ENCODE data around the gene KRT72. TPM values are rescaled to one million over a fixed set of nuclear protein-coding genes. Genes with fewer than 3 reads are reported as not detected.
"Not testable (repeated sequence)": the region's sequence is repeated elsewhere in the genome, so short reads cannot be mapped to it uniquely, and the experiment has no call there.

Gene KRT72
- total RNA-seq, 1 donor from 2014 or later = not detected

- H3K27me3 ChIP-seq = no peaks in the 10 kb centered on the region
- TF ChIP-seq POLR2A (IDR thresholded peaks at IDR 0.05) (no peak), CTCF (IDR thresholded peaks at IDR 0.05) (no peak), POLR2AphosphoS5 (IDR thresholded peaks at IDR 0.05; ENCODE audit: insufficient read depth in 1 of 2, low read depth in 1 of 2) (no peak)
- intact Hi-C loops (cut with DNase I) = no loop called here
Measured at GRCh38 chr12:52602552-52602951, 1.3 kb upstream of the KRT72 start.

DNA sequence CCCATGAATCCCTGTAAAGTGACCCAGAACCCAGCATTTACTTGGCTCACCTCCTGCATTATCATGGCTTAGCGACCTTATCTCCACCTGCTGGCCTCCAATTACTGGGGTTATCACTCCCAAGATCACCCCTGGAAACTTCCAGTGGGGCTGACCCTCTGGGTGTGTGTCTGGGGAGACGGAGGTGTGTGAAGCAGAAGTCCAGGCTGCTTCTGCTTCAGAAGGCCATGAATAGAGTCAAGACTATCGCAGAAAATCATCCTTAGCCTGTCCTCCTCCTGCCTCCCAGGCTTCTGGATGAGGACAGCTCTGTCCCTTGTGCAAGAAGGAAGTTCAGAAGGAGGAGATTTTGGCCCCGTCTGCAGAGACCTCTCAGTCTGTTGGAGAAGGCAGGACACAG is 408 bp upstream of the KRT72 start:
- no peak overlapping the region for H3K4me3 ChIP-seq
- H3K27ac ChIP-seq = no peak overlapping the region
- no peaks in the 10 kb centered on the region for H3K27me3 ChIP-seq
- no peaks in the 10 kb centered on the region for H3K4me1 ChIP-seq
- intact Hi-C loops (cut with DNase I) = no loop called here
- DNase-seq (ENCODE audit: extremely low spot score in 2 of 2) = peak in 1 of 2 donors; percentile 64
- no peaks in the 10 kb centered on the region for H3K36me3 ChIP-seq
- no peak for TF ChIP-seq POLR2AphosphoS5 (IDR thresholded peaks at IDR 0.05; ENCODE audit: insufficient read depth in 1 of 2, low read depth in 1 of 2)
- no peak for TF ChIP-seq CTCF (IDR thresholded peaks at IDR 0.05)
- TF ChIP-seq POLR2A (IDR thresholded peaks at IDR 0.05) = no peak
- no peaks in the 10 kb centered on the region for H3K9me3 ChIP-seq

More at GRCh38 chr12:52602552-52602951, 1.3 kb upstream of the KRT72 start:
- Histone ChIP-seq H3K4me3 (no peak overlapping the region), H3K4me1 (no peaks in the 10 kb centered on the region), H3K36me3 (no peaks in the 10 kb centered on the region), H3K9me3 (no peaks in the 10 kb centered on the region), H3K27ac (no peak overlapping the region)
- peak in 1 of 2 donors; percentile 81 for DNase-seq (ENCODE audit: extremely low spot score in 2 of 2)

DNA sequence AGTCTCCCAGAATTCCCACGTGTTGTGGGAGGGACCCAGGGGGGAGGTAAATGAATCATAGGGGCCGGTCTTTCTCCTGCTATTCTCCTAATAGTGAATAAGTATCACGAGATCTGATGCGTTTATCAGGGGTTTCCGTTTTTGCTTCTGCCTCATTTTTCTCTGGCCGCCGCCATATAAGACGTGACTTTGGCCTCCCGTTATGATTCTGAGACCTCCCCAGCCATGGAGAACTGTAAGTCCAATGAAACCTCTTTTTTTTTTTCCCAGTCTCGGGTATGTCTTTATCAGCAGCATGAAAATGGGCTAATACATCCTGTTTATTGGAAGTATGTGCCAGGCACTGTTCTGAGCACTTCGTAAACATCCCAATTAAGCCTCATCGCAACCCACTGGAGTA is 788 bp downstream of the KRT72 start:
- no peaks in the 10 kb centered on the region for H3K9me3 ChIP-seq
- H3K27me3 ChIP-seq = no peaks in the 10 kb centered on the region
- intact Hi-C loops (cut with DNase I) = no loop called here
- no peaks in the 10 kb centered on the region for H3K4me1 ChIP-seq
- H3K36me3 ChIP-seq = no peaks in the 10 kb centered on the region
- no peak overlapping the region for H3K27ac ChIP-seq
- DNase-seq (ENCODE audit: extremely low spot score in 2 of 2) = peak; percentile 40
- no peak overlapping the region for H3K4me3 ChIP-seq
- TF ChIP-seq CTCF (IDR thresholded peaks at IDR 0.05) = no peak
- TF ChIP-seq POLR2AphosphoS5 (IDR thresholded peaks at IDR 0.05; ENCODE audit: insufficient read depth in 1 of 2, low read depth in 1 of 2) = no peak
- no peak for TF ChIP-seq POLR2A (IDR thresholded peaks at IDR 0.05)

GRCh38 chr12:52600071-52600470 is 1.2 kb downstream of the KRT72 start:
- H3K4me1 ChIP-seq = no peaks in the 10 kb centered on the region
- DNase-seq (ENCODE audit: extremely low spot score in 2 of 2) = peak; percentile 28 to 54
- TF ChIP-seq POLR2A (IDR thresholded peaks at IDR 0.05) (no peak), CTCF (IDR thresholded peaks at IDR 0.05) (no peak), POLR2AphosphoS5 (IDR thresholded peaks at IDR 0.05; ENCODE audit: insufficient read depth in 1 of 2, low read depth in 1 of 2) (no peak)
- intact Hi-C loops (cut with DNase I) = no loop called here
- H3K27ac ChIP-seq = no peak overlapping the region
- H3K9me3 ChIP-seq = no peaks in the 10 kb centered on the region
- no peaks in the 10 kb centered on the region for H3K36me3 ChIP-seq
- H3K4me3 ChIP-seq = no peak overlapping the region
- no peaks in the 10 kb centered on the region for H3K27me3 ChIP-seq

GRCh38 chr12:52598966-52599365 is 2.3 kb downstream of the KRT72 start:
- DNase-seq (ENCODE audit: extremely low spot score in 2 of 2) = no peak
- intact Hi-C loops (cut with DNase I) = no loop called here

GRCh38 chr12:52594237-52594636 is 7.0 kb downstream of the KRT72 start:
- intact Hi-C loops (cut with DNase I); DNase-seq (ENCODE audit: extremely low spot score in 2 of 2): not testable (repeated sequence)

More at GRCh38 chr12:52598966-52599365, 2.3 kb downstream of the KRT72 start:
- no peaks in the 10 kb centered on the region for H3K9me3 ChIP-seq
- no peaks in the 10 kb centered on the region for H3K27me3 ChIP-seq
- TF ChIP-seq POLR2A (IDR thresholded peaks at IDR 0.05) (no peak), POLR2AphosphoS5 (IDR thresholded peaks at IDR 0.05; ENCODE audit: insufficient read depth in 1 of 2, low read depth in 1 of 2) (no peak), CTCF (IDR thresholded peaks at IDR 0.05) (no peak)
- no peak overlapping the region for H3K4me3 ChIP-seq
- H3K4me1 ChIP-seq = no peaks in the 10 kb centered on the region
- H3K27ac ChIP-seq = no peak overlapping the region
- no peaks in the 10 kb centered on the region for H3K36me3 ChIP-seq

More at GRCh38 chr12:52594237-52594636, 7.0 kb downstream of the KRT72 start:
- H3K27me3 ChIP-seq, H3K4me3 ChIP-seq, H3K9me3 ChIP-seq, H3K36me3 ChIP-seq, H3K4me1 ChIP-seq, H3K27ac ChIP-seq: not testable (repeated sequence)

Measured in vagina (tissue), 2 donors.